HepG2 (cell line): ENCODE data around the gene HSPA1L. TPM values are rescaled to one million over a fixed set of nuclear protein-coding genes. Genes with fewer than 3 reads are reported as not detected.

Experiments
- ETV6 ChIP-seq: sonication (generic); formaldehyde crosslinking; conservative IDR thresholded peaks from 2 replicates; pipeline ENCODE4 v1.4.0; 2020; ENCODE audit warnings: missing genetic modification reagents
- HDAC6 ChIP-seq: fragments of 200-600 bp; sonication (generic); IDR thresholded peaks from 2 replicates; pipeline ENCODE4 v1.7.0; 2017; ENCODE audit warnings: mild to moderate bottlenecking, antibody characterized with exemption, low read length, low read depth
- MTF2 ChIP-seq: sonication (generic); formaldehyde crosslinking; IDR thresholded peaks from 2 replicates; pipeline ENCODE4 v1.5.0; 2020; ENCODE audit warnings: missing genetic modification reagents, borderline replicate concordance
- NPAS2 ChIP-seq: sonication (generic); formaldehyde crosslinking; IDR thresholded peaks from 2 replicates; pipeline ENCODE4 v1.8.0; 2022; ENCODE audit warnings: mild to moderate bottlenecking, missing genetic modification reagents, borderline replicate concordance
- PHF21A ChIP-seq: sonication (generic); formaldehyde crosslinking; IDR thresholded peaks from 2 replicates; pipeline ENCODE4 v1.5.0; 2020; ENCODE audit warnings: mild to moderate bottlenecking, missing genetic modification reagents
- POLR2AphosphoS2 ChIP-seq: IDR thresholded peaks from 2 replicates; pipeline ENCODE4 v1.6.1; 2011; ENCODE audit warnings: low read depth, low read length, improper control_type of control experiment
- SMAD9 ChIP-seq: sonication (generic); formaldehyde crosslinking; IDR thresholded peaks from 2 replicates; pipeline ENCODE4 v1.5.1; 2020; ENCODE audit warnings: mild to moderate bottlenecking, missing genetic modification reagents
- TIGD3 ChIP-seq: sonication (generic); formaldehyde crosslinking; IDR thresholded peaks from 2 replicates; pipeline ENCODE4 v1.5.1; 2020; ENCODE audit warnings: mild to moderate bottlenecking, missing genetic modification reagents, borderline replicate concordance
- ZNF318 ChIP-seq: sonication (generic); formaldehyde crosslinking; IDR thresholded peaks from 2 replicates; pipeline ENCODE4 v1.4.0; 2020; ENCODE audit warnings: mild to moderate bottlenecking, missing genetic modification reagents
- ZNF329 ChIP-seq: sonication (generic); formaldehyde crosslinking; IDR thresholded peaks from 2 replicates; pipeline ENCODE4 v1.9.0; 2021; ENCODE audit warnings: low read depth, mild to moderate bottlenecking, missing genetic modification reagents
- ZNF34 ChIP-seq: sonication (generic); formaldehyde crosslinking; IDR thresholded peaks from 2 replicates; pipeline ENCODE4 v1.4.0; 2020; ENCODE audit warnings: mild to moderate bottlenecking, missing genetic modification reagents, borderline replicate concordance
- ZNF770 ChIP-seq: sonication (generic); formaldehyde crosslinking; IDR thresholded peaks from 2 replicates; pipeline ENCODE4 v1.5.0; 2020; ENCODE audit warnings: mild to moderate bottlenecking, missing genetic modification reagents
- ZNF83 ChIP-seq: sonication (generic); formaldehyde crosslinking; IDR thresholded peaks from 2 replicates; pipeline ENCODE4 v1.4.0; 2020; ENCODE audit warnings: missing genetic modification reagents, mild to moderate bottlenecking, borderline replicate concordance
- ZNF883 ChIP-seq: sonication (generic); formaldehyde crosslinking; IDR thresholded peaks from 2 replicates; pipeline ENCODE4 v1.5.1; 2020; ENCODE audit warnings: mild to moderate bottlenecking, missing genetic modification reagents; ENCODE audit errors: not compliant biosample characterization
- polyA plus RNA-seq, 8 experiments: library from polyadenylated mRNA; depleted of rRNA in 3 of 8; stranded (reverse) in 7 of 8; unstranded in 1 of 8; fragments of >200 nt; fragmentation: Illumina TruSeq in 4 of 8; extraction: Trizol in 4 of 8; gene quantifications; 2 replicates each; pipeline versions ENCODE4 v1.2.1 to v1.2.3, GENCODE V29; 2011 to 2016; ENCODE audit warnings: low read depth in 4 of 8, missing spikeins in 1 of 8, mixed read lengths in 1 of 8; ENCODE audit not compliant: insufficient read depth in 1 of 8
- total RNA-seq, 5 experiments: library from RNA; depleted of rRNA; stranded (reverse); fragments of >200 nt; fragmentation: Illumina TruSeq; extraction: Trizol; gene quantifications; 2 replicates each; pipeline ENCODE4 v1.2.3, GENCODE V29; 2016; ENCODE audit warnings: low read depth in 1 of 5

The HSPA1L gene
- total and polyA plus RNA-seq, 2 of the 13 experiments (the other 11 are each of a cell fraction or from before 2014, with no cell fraction given), result 0.55 to 1.0 TPM

GRCh38 chr6:31827286-31828079 lies 12.4 kb upstream of the HSPA1L start, which contains the start of gene HSPA1B (continued):
- TF ChIP-seq NPAS2 (CRISPR knock-in tag) (no peak), ZNF329 (CRISPR knock-in tag) (peak; percentile 90), ZNF34 (CRISPR knock-in tag) (0 out of 2 replicates have a peak, but pooled peaks have one; percentile 35), MTF2 (CRISPR knock-in tag) (no peak), ZNF318 (CRISPR knock-in tag) (no peak), PHF21A (CRISPR knock-in tag) (peak; percentile 97), ZNF83 (CRISPR knock-in tag) (peak; percentile 56; the same call in 1 of the 2 replicates), ETV6 (CRISPR knock-in tag) (peak; percentile 87; the same call in 1 of the 2 replicates), SMAD9 (CRISPR knock-in tag) (no peak), HDAC6 (no peak), TIGD3 (no peak; the same call in 1 of the 2 replicates), POLR2AphosphoS2 (peak; percentile 84; the same call in 1 of the 2 replicates), ZNF883 (CRISPR knock-in tag) (peak; percentile 73), ZNF770 (CRISPR knock-in tag) (peak; percentile 36; the same call in 1 of the 2 replicates)
